Smooth muscle cell (in vitro differentiated cells): ENCODE results near the gene ADGRV1. TPM values are rescaled to one million over a fixed set of nuclear protein-coding genes. Genes with fewer than 3 reads are reported as not detected.

Experiments
- DNase-seq: peaks from one replicate; lab custom pipeline; 2025; ENCODE audit not compliant: unreplicated experiment; lab: John Stamatoyannopoulos, UW
- H2AFZ ChIP-seq: fragments of 200-600 bp; sonication (generic); 2 replicates; pipeline ENCODE4 v1.6.0; 2016; ENCODE audit warnings: antibody characterized with exemption, low read depth, mild to moderate bottlenecking
- H3F3A ChIP-seq: fragments of 200-600 bp; sonication (generic); 2 replicates; pipeline ENCODE4 v1.6.0; 2017; ENCODE audit warnings: antibody characterized with exemption, low read depth
- H3K27ac ChIP-seq: fragments of 200-600 bp; sonication (generic); 2 replicates; pipeline ENCODE4 v1.5.1; 2016; ENCODE audit warnings: low read depth, mild to moderate bottlenecking
- H3K27me3 ChIP-seq: fragments of 200-600 bp; sonication (generic); 2 replicates; pipeline ENCODE4 v1.6.1; 2016; ENCODE audit warnings: low read depth, mild to moderate bottlenecking
- H3K36me3 ChIP-seq: fragments of 200-600 bp; sonication (generic); 2 replicates; pipeline ENCODE4 v1.5.1; 2016; ENCODE audit warnings: low read depth
- H3K4me1 ChIP-seq: fragments of 200-600 bp; sonication (generic); 2 replicates; pipeline ENCODE4 v1.5.1; 2016; ENCODE audit warnings: low read depth
- H3K4me2 ChIP-seq: fragments of 200-600 bp; sonication (generic); 2 replicates; pipeline ENCODE4 v1.6.0; 2016; ENCODE audit warnings: mild to moderate bottlenecking
- H3K4me3 ChIP-seq: fragments of 200-600 bp; sonication (generic); 2 replicates; pipeline ENCODE4 v1.5.1; 2016; ENCODE audit warnings: mild to moderate bottlenecking
- H3K79me2 ChIP-seq: fragments of 200-600 bp; sonication (generic); 2 replicates; pipeline ENCODE4 v1.6.0; 2016; ENCODE audit warnings: low read depth, mild to moderate bottlenecking
- H3K9ac ChIP-seq: fragments of 200-600 bp; sonication (generic); 2 replicates; pipeline ENCODE4 v1.6.0; 2016; ENCODE audit warnings: low read depth
- H3K9me3 ChIP-seq: fragments of 200-600 bp; sonication (generic); replicated peaks from 2 replicates; pipeline ENCODE4 v1.5.1; 2016; ENCODE audit warnings: low read depth
- H4K20me1 ChIP-seq: fragments of 200-600 bp; sonication (generic); 2 replicates; pipeline ENCODE4 v1.6.0; 2016; ENCODE audit warnings: low read depth
- WGBS: methylation state at CpG from one replicate; pipeline ENCODE4 v1.1.7; 2016; ENCODE audit warnings: low lambda C conversion rate; 5-methylcytosine and 5-hydroxymethylcytosine counted together
- polyA plus RNA-seq: library from polyadenylated mRNA; unstranded; fragments of >200 nt; fragmentation: Nextera tagmentation; extraction: Ambion mirVana; gene quantifications from 2 replicates; pipeline ENCODE4 v1.2.1, GENCODE V29; 2016
- total RNA-seq: library from RNA; depleted of rRNA; stranded (reverse); fragments of >200 nt; gene quantifications from 2 replicates; pipeline ENCODE4 v1.2.3, GENCODE V29; 2014
- TF ChIP-seq, protein P1 (sequence below): fragments of 200-600 bp; sonication (generic); IDR thresholded peaks from 2 replicates; pipeline ENCODE4 v1.5.1; 2017; ENCODE audit warnings: borderline replicate concordance, mild to moderate bottlenecking, antibody characterized with exemption; ENCODE audit not compliant: insufficient read depth, poor library complexity, severe bottlenecking

Gene ADGRV1
- total and polyA plus RNA-seq, 2 experiments from 2014 or later, result 16.8 to 17.7 TPM

DNA sequence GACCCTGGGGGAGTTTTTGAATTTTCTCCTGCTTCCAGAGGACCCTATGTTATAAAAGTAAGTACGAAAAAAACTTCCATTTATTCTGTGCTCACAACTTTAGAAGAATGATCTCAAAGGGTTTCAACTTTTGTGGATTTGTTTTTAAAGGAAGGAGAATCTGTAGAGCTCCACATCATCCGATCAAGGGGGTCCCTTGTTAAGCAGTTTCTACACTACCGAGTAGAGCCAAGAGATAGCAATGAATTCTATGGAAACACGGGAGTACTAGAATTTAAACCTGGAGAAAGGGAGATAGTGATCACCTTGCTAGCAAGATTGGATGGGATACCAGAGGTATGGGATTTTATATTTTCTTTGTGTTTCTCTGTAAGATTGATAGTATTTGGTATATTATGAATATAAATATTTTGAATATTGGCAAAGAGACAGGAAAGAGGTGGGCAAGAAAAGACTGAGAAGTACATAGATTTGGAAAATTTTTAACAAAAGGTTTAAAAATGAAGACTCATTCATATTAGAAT is 84.2 kb downstream of the ADGRV1 start:
- Histone ChIP-seq H3F3A (no peaks in the 10 kb centered on the region), H3K27me3 (no peaks in the 10 kb centered on the region), H3K4me2 (no peak overlapping the region), H3K27ac (no peak overlapping the region), H3K4me1 (peaks cover 7% of the 10 kb centered on the region), H4K20me1 (no peaks in the 10 kb centered on the region), H2AFZ (no peak overlapping the region), H3K9me3 (no peaks in the 10 kb centered on the region), H3K79me2 (no peaks in the 10 kb centered on the region), H3K4me3 (no peak overlapping the region), H3K9ac (no peak overlapping the region), H3K36me3 (no peaks in the 10 kb centered on the region)
- 69% methylated on average over 4 of the region's 4 CpGs for WGBS
- no peak for DNase-seq
- TF ChIP-seq, protein P1, sequence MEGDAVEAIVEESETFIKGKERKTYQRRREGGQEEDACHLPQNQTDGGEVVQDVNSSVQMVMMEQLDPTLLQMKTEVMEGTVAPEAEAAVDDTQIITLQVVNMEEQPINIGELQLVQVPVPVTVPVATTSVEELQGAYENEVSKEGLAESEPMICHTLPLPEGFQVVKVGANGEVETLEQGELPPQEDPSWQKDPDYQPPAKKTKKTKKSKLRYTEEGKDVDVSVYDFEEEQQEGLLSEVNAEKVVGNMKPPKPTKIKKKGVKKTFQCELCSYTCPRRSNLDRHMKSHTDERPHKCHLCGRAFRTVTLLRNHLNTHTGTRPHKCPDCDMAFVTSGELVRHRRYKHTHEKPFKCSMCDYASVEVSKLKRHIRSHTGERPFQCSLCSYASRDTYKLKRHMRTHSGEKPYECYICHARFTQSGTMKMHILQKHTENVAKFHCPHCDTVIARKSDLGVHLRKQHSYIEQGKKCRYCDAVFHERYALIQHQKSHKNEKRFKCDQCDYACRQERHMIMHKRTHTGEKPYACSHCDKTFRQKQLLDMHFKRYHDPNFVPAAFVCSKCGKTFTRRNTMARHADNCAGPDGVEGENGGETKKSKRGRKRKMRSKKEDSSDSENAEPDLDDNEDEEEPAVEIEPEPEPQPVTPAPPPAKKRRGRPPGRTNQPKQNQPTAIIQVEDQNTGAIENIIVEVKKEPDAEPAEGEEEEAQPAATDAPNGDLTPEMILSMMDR, result no peak

DNA sequence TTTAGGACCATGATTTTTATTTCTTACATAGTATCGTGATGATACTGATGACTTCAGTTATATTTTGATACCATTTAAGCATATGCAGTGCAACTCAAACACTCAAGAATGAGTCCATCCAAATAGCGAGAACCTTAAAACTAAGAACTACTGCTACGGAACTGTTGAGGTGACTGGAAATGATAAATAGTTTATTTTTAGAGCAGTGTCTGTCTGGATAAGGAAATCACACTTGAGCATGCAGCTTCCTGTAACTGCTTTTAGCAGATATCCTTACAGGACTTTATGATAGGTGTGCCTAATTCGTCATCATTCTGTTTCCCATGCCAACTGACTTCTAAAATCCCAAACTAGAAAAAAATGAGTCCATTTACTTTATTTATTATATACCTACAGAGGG is 85.5 kb downstream of the ADGRV1 start:
- H2AFZ ChIP-seq, result no peak overlapping the region
- peaks cover 7% of the 10 kb centered on the region for H3K4me1 ChIP-seq
- no peaks in the 10 kb centered on the region for H3F3A ChIP-seq
- WGBS, result 72% methylated on average over 4 of the region's 4 CpGs
- H3K9me3 ChIP-seq, result no peaks in the 10 kb centered on the region
- no peak for DNase-seq
- no peak overlapping the region for H3K27ac ChIP-seq
- no peaks in the 10 kb centered on the region for H4K20me1 ChIP-seq
- H3K4me3 ChIP-seq, result no peak overlapping the region
- no peaks in the 10 kb centered on the region for H3K27me3 ChIP-seq
- H3K79me2 ChIP-seq, result no peaks in the 10 kb centered on the region
- TF ChIP-seq, protein P1, result no peak
- H3K4me2 ChIP-seq, result no peak overlapping the region
- no peaks in the 10 kb centered on the region for H3K36me3 ChIP-seq
- H3K9ac ChIP-seq, result no peak overlapping the region

DNA sequence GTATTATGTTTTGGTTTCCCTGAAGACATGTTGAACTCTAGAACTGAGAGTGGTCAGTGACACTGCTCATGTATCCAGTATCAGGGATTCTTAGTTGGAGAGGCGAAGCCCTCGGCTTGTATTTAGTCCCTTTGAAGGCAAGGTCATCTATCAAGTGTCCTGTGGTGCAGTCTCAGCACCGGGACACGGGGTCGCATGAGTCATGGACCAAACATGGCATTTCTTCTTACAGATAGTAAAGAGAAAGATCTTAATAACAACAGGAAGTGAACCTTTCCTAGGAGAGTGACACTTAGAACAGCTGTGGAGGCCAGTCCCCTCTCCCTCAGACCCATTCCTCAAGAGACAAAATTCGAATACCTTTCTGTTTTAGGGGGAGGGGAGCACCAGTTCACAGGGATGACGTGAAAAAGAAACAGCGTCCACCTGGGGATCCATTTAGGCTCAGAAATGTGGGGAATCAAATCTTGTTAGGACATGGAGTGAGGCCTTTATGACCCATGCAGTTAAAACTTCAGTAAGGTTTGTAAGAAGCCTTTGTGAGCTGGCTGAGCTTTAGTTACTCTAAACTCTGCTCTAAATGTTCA is 86.5 kb downstream of the ADGRV1 start:
- Histone ChIP-seq H3K4me3 (no peak overlapping the region), H3K9me3 (no peaks in the 10 kb centered on the region), H3K27ac (no peak overlapping the region), H3F3A (no peaks in the 10 kb centered on the region), H3K4me2 (no peak overlapping the region), H3K79me2 (no peaks in the 10 kb centered on the region), H3K4me1 (peaks cover 7% of the 10 kb centered on the region), H2AFZ (peak overlapping the region; percentile 76), H4K20me1 (no peaks in the 10 kb centered on the region), H3K27me3 (no peaks in the 10 kb centered on the region), H3K9ac (no peak overlapping the region), H3K36me3 (no peaks in the 10 kb centered on the region)
- 35% methylated on average over 8 of the region's 8 CpGs for WGBS
- TF ChIP-seq, protein P1, result no peak
- no peak for DNase-seq

DNA sequence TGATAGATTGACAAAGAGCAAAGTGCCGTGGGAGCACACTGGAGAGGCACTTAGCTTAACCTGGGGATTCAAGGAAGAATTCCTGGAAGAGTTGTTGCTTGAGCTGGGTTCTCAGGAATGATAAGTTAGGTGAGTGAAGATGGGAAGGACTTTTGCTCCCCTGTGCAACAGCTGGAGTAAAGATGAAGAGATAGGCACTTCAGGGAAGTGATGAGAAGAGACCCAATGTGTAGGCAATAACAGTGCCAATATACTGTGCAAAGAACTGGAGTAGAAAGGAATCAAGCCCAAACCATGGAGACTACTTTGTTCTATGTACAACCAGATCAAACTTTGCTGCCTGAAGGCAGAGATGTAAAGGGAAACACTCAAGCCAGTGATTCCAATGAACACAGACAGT is 92.2 kb downstream of the ADGRV1 start:
- WGBS, result 100% methylated on average over 1 of the region's 1 CpG
- DNase-seq, result no peak

More for the DNA sequence above, 92.2 kb downstream of the ADGRV1 start:
- TF ChIP-seq, protein P1, result no peak
- H3F3A ChIP-seq, result no peaks in the 10 kb centered on the region
- no peaks in the 10 kb centered on the region for H3K36me3 ChIP-seq
- H3K9me3 ChIP-seq, result no peaks in the 10 kb centered on the region
- no peaks in the 10 kb centered on the region for H3K27me3 ChIP-seq
- H3K27ac ChIP-seq, result no peak overlapping the region
- H2AFZ ChIP-seq, result no peak overlapping the region
- no peaks in the 10 kb centered on the region for H3K79me2 ChIP-seq
- H4K20me1 ChIP-seq, result no peaks in the 10 kb centered on the region
- no peak overlapping the region for H3K4me2 ChIP-seq
- no peak overlapping the region for H3K9ac ChIP-seq
- no peaks in the 10 kb centered on the region for H3K4me1 ChIP-seq
- H3K4me3 ChIP-seq, result no peak overlapping the region
